HG03103 (cell line): ENCODE data around the gene GABRG3.
"Not testable (repeated sequence)": the region's sequence is repeated elsewhere in the genome, so short reads cannot be mapped to it uniquely, and the experiment has no call there.

Experiments used
- ATAC-seq: cut with Tn5 transposase; IDR thresholded peaks from one replicate; pipeline ENCODE4 v1.9.1; 2021; ENCODE audit warnings: low read depth; ENCODE audit not compliant: unreplicated experiment

Gene GABRG3

GRCh38 chr15:26985050-26985449, 14.1 kb downstream of the GABRG3 start:
- no peak for ATAC-seq

GRCh38 chr15:26996250-26996649, 25.3 kb downstream of the GABRG3 start:
- no peak for ATAC-seq

- not testable (repeated sequence) for ATAC-seq
These were observed 32.0 kb downstream of the GABRG3 start for GRCh38 chr15:27003003-27003402.

GRCh38 chr15:27004226-27004625, 33.2 kb downstream of the GABRG3 start:
- ATAC-seq, result not testable (repeated sequence)

- ATAC-seq, result no peak
These were observed 46.3 kb downstream of the GABRG3 start for GRCh38 chr15:27017168-27017809.

GRCh38 chr15:27019687-27020086, 48.7 kb downstream of the GABRG3 start:
- no peak for ATAC-seq

- no peak for ATAC-seq
These were observed 54.5 kb downstream of the GABRG3 start for GRCh38 chr15:27025481-27025966.

- ATAC-seq, result no peak
These were observed 56.2 kb downstream of the GABRG3 start for GRCh38 chr15:27027229-27027628.

GRCh38 chr15:27028858-27029477, 58.0 kb downstream of the GABRG3 start:
- ATAC-seq, result no peak

- ATAC-seq, result no peak
These were observed 65.2 kb downstream of the GABRG3 start for GRCh38 chr15:27036210-27036609.

GRCh38 chr15:27037501-27037900, 66.5 kb downstream of the GABRG3 start:
- ATAC-seq, result no peak

GRCh38 chr15:27039152-27039551, 68.2 kb downstream of the GABRG3 start:
- ATAC-seq, result no peak

- no peak for ATAC-seq
These were observed 71.2 kb downstream of the GABRG3 start for GRCh38 chr15:27042230-27042629.

- no peak for ATAC-seq
These were observed 71.7 kb downstream of the GABRG3 start for GRCh38 chr15:27042646-27043045.

- ATAC-seq, result no peak
These were observed 72.8 kb downstream of the GABRG3 start for GRCh38 chr15:27043770-27044169.

- ATAC-seq, result no peak
These were observed 74.8 kb downstream of the GABRG3 start for GRCh38 chr15:27045796-27046195.

GRCh38 chr15:27046880-27047279, 75.9 kb downstream of the GABRG3 start:
- no peak for ATAC-seq

GRCh38 chr15:27050163-27050562, 79.2 kb downstream of the GABRG3 start:
- ATAC-seq, result no peak

GRCh38 chr15:27054426-27054825, 83.4 kb downstream of the GABRG3 start:
- ATAC-seq, result no peak

GRCh38 chr15:27057904-27058645, 87.1 kb downstream of the GABRG3 start:
- ATAC-seq, result no peak

- ATAC-seq, result no peak
These were observed 88.0 kb downstream of the GABRG3 start for GRCh38 chr15:27058939-27059338.
